Astrocyte of the cerebellum (primary cell): Measurements from ENCODE around the gene ANKHD1.

Source experiments
- DNase-seq: peaks from one replicate; pipeline ENCODE4 v3.0.0-alpha.2; 2011; ENCODE audit warnings: low read depth
- H3K4me3 ChIP-seq: 2 replicates; pipeline ENCODE4 v1.5.1; 2011; ENCODE audit warnings: mild to moderate bottlenecking, low read depth, low read length, moderate library complexity
- in situ Hi-C: cut with HindIII; loops from 2 replicates; pipeline ENCODE4 v1.10.0; 2017; ENCODE audit warnings: low sequenced_read_pairs
- TF ChIP-seq, protein P1 (sequence below): IDR thresholded peaks from 2 replicates; pipeline ENCODE4 v1.5.1; 2012; ENCODE audit warnings: low read length, low read depth, moderate library complexity, mild to moderate bottlenecking; ENCODE audit errors: missing control alignments

Gene ANKHD1

DNA sequence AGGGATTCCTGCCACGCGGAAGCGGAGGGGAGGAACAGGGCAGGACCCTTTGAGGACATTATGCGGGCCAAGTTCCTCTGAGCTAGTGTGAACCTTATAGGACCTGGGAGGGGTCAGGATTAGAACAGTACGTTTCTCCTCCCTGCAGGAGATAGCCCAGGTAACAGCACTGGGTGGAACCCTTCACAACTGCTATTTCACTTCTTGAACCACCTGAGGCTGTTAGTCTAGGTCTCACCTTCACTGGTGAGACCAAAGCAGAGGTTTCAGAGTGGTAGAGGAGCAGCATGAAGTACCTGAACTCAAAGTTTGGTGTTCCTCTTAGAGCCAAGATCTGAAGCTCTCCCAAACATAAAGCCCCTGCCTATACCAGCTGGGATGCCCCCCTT lies 146.7 kb downstream of the ANKHD1 start:
- peak overlapping the region; percentile 38 for H3K4me3 ChIP-seq
- TF ChIP-seq, protein P1, sequence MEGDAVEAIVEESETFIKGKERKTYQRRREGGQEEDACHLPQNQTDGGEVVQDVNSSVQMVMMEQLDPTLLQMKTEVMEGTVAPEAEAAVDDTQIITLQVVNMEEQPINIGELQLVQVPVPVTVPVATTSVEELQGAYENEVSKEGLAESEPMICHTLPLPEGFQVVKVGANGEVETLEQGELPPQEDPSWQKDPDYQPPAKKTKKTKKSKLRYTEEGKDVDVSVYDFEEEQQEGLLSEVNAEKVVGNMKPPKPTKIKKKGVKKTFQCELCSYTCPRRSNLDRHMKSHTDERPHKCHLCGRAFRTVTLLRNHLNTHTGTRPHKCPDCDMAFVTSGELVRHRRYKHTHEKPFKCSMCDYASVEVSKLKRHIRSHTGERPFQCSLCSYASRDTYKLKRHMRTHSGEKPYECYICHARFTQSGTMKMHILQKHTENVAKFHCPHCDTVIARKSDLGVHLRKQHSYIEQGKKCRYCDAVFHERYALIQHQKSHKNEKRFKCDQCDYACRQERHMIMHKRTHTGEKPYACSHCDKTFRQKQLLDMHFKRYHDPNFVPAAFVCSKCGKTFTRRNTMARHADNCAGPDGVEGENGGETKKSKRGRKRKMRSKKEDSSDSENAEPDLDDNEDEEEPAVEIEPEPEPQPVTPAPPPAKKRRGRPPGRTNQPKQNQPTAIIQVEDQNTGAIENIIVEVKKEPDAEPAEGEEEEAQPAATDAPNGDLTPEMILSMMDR: no peak

DNA sequence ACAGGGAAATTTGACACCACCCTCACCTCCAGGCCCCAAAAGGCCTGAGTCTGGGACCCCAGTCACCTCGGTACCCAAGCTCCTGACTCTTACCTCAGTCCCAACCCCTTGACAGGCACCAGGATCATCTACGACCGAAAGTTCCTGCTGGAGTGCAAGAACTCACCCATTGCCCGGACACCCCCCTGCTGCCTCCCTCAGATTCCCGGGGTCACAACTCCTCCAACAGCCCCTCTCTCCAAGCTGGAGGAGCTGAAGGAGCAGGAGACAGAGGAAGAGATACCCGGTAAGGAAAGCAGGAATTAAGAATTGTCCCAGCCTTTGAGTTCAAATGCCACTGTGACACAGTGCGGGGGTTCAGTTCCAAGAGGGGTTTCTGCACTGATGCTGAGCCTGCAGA lies 147.2 kb downstream of the ANKHD1 start:
- no peak for DNase-seq
- H3K4me3 ChIP-seq: no peak overlapping the region
- in situ Hi-C loops: no loop called here
- TF ChIP-seq, protein P1: no peak

More for the DNA sequence above, 146.7 kb downstream of the ANKHD1 start:
- no peak for DNase-seq
- in situ Hi-C loops: no loop called here

DNA sequence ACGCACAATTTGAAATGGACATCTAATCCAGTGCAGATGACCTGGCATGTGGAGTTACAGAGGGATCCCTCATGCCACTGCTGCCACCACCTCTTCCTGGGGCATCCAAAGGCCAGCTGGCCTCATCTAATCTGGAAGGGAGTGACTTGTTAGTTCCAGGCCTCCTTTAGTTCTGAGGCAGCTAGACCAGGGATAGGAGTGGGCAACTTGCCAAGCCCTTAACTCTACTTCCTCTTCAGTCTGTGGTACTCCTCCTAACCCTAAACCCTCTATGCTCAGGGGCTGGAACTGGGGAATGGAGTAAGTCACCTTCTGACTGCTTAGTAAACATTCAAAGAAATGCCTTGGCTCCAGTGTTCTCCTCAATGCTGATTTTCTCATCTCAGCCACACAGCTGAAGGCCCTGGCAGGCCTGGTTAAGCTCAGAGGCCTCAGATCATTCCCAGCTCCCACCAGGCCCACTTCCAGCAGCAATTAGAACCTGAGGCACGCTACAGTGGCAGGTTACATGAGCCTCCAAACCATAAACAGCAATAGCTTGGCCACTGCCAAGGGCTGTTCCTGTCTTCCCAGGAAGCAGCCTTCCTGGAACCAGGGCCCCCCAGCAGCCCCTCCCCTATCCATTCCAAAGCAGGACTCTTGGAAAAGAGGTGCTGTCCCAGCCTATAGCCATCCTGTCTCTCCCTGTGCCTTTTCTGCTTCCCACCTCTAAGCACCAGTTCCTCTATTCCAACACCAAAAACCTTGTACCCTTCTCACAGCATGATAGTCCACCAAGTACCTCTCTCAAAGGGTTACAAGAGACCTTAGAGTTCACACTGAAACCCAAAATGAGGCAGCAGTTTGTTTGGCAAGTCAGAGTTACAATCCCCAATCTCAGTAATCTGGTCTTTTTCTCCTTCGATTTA lies 147.9 kb downstream of the ANKHD1 start:
- DNase-seq: no peak
- H3K4me3 ChIP-seq: no peak overlapping the region
- TF ChIP-seq, protein P1: no peak
- in situ Hi-C loops: no loop called here

DNA sequence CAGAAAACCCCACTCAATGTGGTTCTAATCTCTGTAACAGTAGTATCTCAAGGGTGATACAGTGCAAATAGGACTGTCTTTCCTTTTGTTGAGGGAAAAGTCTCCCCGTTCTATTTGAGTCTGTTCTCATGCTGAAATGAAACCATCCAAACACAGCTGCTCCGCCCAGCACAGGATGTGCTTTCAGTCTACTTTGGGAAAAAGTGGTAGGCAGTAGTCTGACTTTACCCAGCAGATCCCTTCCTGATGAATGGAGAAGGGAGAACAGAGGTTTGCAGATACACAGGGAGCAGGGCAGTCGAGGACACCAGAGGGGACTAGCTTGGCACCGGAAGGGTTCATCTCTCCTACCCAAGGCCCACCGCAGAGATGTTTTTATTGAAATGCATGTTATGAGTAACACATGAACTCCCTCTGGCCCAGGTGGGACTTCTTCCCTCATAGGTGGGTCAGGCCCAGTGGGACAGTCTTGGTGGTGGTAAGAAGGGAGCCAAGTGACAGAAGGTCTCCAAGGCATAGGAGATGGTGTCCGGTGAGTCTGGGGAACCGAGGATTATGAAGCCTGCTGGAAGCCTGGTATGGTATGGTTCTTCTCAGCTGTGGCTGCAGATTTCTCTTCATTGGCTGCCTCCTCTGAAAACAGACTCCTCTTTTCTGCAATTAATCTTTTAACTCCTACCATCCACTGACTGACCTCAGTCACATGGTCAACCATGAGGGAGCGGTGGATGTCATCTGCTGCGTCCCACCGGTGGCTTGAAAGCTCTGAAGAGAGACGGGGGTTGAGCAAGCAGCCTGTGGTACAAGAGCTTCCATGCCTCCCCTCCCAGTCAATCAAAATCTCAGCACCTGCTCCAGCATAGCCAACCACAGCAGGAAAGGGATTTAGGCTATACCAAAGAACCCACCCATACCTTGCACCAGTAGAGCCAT lies 148.8 kb downstream of the ANKHD1 start:
- H3K4me3 ChIP-seq: no peak overlapping the region
- no peak for DNase-seq
- in situ Hi-C loops: no loop called here
- TF ChIP-seq, protein P1: no peak

DNA sequence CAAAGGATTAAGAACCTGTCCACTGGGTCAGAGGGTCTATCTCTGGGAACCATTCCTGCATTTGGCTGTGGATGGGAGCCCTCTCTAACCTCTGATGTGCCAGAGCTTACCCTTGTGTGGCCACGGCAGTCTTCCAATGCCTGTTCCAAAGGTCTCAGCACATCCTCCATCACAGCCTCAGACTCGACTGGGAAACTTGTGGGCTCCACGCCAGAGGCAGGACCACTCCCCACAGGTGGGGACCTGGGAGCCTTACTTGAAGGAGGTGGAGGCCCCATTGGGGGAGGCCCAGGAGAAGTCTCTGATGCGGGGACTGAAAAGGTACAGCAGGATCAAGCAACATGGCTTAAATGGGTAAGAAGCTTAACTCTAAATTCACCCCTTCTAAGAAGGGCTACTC lies 150.2 kb downstream of the ANKHD1 start:
- DNase-seq: no peak
- TF ChIP-seq, protein P1: no peak
- H3K4me3 ChIP-seq: no peak overlapping the region
- in situ Hi-C loops: no loop called here

DNA sequence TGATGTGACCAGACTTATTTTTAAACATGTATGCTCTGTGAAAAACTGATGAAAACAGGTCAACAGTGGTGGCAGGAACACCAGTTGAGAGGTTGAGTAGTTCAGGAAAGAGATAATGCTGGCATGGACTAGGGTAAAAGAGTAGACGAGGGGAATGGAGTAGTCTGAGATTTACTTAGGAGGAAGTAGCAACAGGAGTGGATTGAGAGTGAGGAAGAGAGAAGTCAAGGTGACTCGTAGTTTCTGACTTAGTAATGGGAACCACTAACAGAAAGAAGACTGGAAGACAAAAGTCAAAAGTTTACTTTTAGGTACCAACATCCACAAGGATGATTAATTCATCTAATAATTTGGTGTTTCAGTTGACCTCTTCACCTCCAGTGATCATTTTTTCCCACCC lies 152.0 kb downstream of the ANKHD1 start:
- in situ Hi-C loops: no loop called here
- TF ChIP-seq, protein P1: no peak
- H3K4me3 ChIP-seq: no peak overlapping the region
- DNase-seq: no peak
